Measurements from ENCODE around the gene TSPAN12. TPM values are rescaled to one million over a fixed set of nuclear protein-coding genes. Genes with fewer than 3 reads are reported as not detected.

TSPAN12 gene
- total and polyA plus RNA-seq, 2 of the 8 experiments (the other 6 are each of a cell fraction or from before 2014, with no cell fraction given) = 6.1 to 17.9 TPM

GRCh38 chr7:120843109-120843508, 14.8 kb downstream of the TSPAN12 start:
- H3K9ac ChIP-seq (replicated peaks in 1 of 4; ENCODE audit: extremely low read depth in 1 of 4, low read depth in 3 of 4, low read length in 3 of 4) = no peak overlapping the region
- peaks cover 0 to 11% (median 4%) of the 10 kb centered on the region in 4 experiments; a peak in 4 of 7 replicates for H3K4me1 ChIP-seq (replicated peaks in 1 of 4; ENCODE audit: control insufficient read depth in 3 of 4, insufficient read depth in 4 of 4, low read length in 3 of 4)
- H4K8ac ChIP-seq (ENCODE audit: extremely low read depth, insufficient read depth, low read length) = no peak overlapping the region
- no peak overlapping the region for H3K23ac ChIP-seq (ENCODE audit: insufficient read length)
- H3K18ac ChIP-seq (ENCODE audit: extremely low read depth, low read length) = no peak overlapping the region
- CTCF ChIA-PET (ENCODE audit: partially characterized antibody) = interaction anchor here (1.3 to 1.6 kb wide), 2 partner anchors 8 to 37 kb away, joined by 3 to 9 read pairs; no protein-coding TSS in a partner anchor
- H2BK20ac ChIP-seq (ENCODE audit: low read length) = no peak overlapping the region
- WGBS, 2 experiments (ENCODE audit: extremely low coverage in 1 of 2, insufficient coverage in 1 of 2, insufficient read length in 1 of 2, insufficient replicate concordance in 2 of 2, low coverage in 1 of 2, low lambda C conversion rate in 2 of 2, missing lambda C conversion rate in 1 of 2) = 95% methylated on average over 2 of the region's 2 CpGs; no CpG with 5 or more reads in 1 of the 2 experiments
- H4K5ac ChIP-seq (ENCODE audit: insufficient read length, low read depth, low read length) = no peak overlapping the region
- no peak overlapping the region for H3K27ac ChIP-seq (ENCODE audit: low read depth, low read length)
- no peak overlapping the region for H2BK12ac ChIP-seq (ENCODE audit: low read depth, low read length)
- no peak overlapping the region for H3K4me2 ChIP-seq (ENCODE audit: insufficient read depth in 1 of 2, low read depth in 2 of 2, low read length in 2 of 2)
- H3K14ac ChIP-seq (ENCODE audit: insufficient read length) = no peak overlapping the region
- H3K56ac ChIP-seq (replicated peaks; ENCODE audit: insufficient read length, low read depth, low read length) = no peak overlapping the region
- FAIRE-seq (no peak), DNase-seq (ENCODE audit: low read depth in 1 of 2, low spot score in 2 of 2) (no peak)
- H3K36me3 ChIP-seq (ENCODE audit: control insufficient read depth in 2 of 4, insufficient read depth in 4 of 4, low read length in 3 of 4) = no peaks in the 10 kb centered on the region; a peak in 1 of 8 replicates
- H3K27me3 ChIP-seq (replicated peaks in 1 of 4; ENCODE audit: control insufficient read depth in 3 of 4, extremely low read depth in 1 of 4, insufficient read depth in 3 of 4, low read length in 3 of 4) = no peaks in the 10 kb centered on the region
- H3K4me3 ChIP-seq (ENCODE audit: extremely low read depth in 1 of 4, insufficient read depth in 2 of 4, low read depth in 3 of 4, low read length in 4 of 4) = no peak overlapping the region
- no peak overlapping the region for H2BK15ac ChIP-seq (ENCODE audit: low read length)
- no peaks in the 10 kb centered on the region for H3K23me2 ChIP-seq (ENCODE audit: low read depth, low read length)
- no peaks in the 10 kb centered on the region for H3K79me2 ChIP-seq (ENCODE audit: control insufficient read depth in 1 of 2, insufficient read depth in 2 of 2, low read length in 2 of 2)
- no peaks in the 10 kb centered on the region; the same call in 1 of the 2 replicates for H3K79me1 ChIP-seq (ENCODE audit: low read depth, low read length)
- no peak overlapping the region for H2BK120ac ChIP-seq (replicated peaks; ENCODE audit: low read depth, low read length)
- H4K91ac ChIP-seq (replicated peaks; ENCODE audit: insufficient read length, low read length) = no peak overlapping the region
- H4K20me1 ChIP-seq (replicated peaks in 1 of 2; ENCODE audit: control insufficient read depth in 1 of 2, insufficient read depth in 2 of 2, low read length in 2 of 2) = no peaks in the 10 kb centered on the region
- H2AFZ ChIP-seq (ENCODE audit: low read length) = no peak overlapping the region
- POLR2A ChIA-PET (ENCODE audit: partially characterized antibody) = interaction anchor here (1.6 kb wide), 1 partner anchor 15 kb away, joined by 7 read pairs; the partner anchor contains the start of gene TSPAN12
- H3K4ac ChIP-seq (replicated peaks; ENCODE audit: insufficient read length, low read depth, low read length) = no peak overlapping the region
- H2BK5ac ChIP-seq (ENCODE audit: low read depth, low read length) = no peak overlapping the region
- no peak overlapping the region for H2AK5ac ChIP-seq (ENCODE audit: low read depth, low read length)
- 0 out of 4 replicates have a peak, but pooled peaks cover 2 to 6% of the 10 kb centered on the region in 2 experiments for H3K9me3 ChIP-seq (ENCODE audit: insufficient read depth in 2 of 2, low read depth in 1 of 2, low read length in 1 of 2)
- TF ChIP-seq ZNF274 (IDR thresholded peaks at IDR 0.05; ENCODE audit: borderline replicate concordance, extremely low read depth, low read length) = no peak
- no peak for TF ChIP-seq SRF (IDR thresholded peaks at IDR 0.05; ENCODE audit: low read depth, low read length)
- no peak for TF ChIP-seq SP2 (IDR thresholded peaks at IDR 0.05; ENCODE audit: low read length)
- TF ChIP-seq GTF2F1 (IDR thresholded peaks at IDR 0.05; ENCODE audit: borderline replicate concordance, low read depth, low read length) = no peak
- TF ChIP-seq ATF3 (IDR thresholded peaks at IDR 0.05; ENCODE audit: insufficient read depth, low read depth, low read length) = no peak
- no peak for TF ChIP-seq BCL11A (IDR thresholded peaks at IDR 0.05; ENCODE audit: low read depth in 2 of 2, low read length in 2 of 2)
- no peak for TF ChIP-seq FOSL1 (IDR thresholded peaks at IDR 0.05; ENCODE audit: insufficient read depth, low read depth, low read length)
- TF ChIP-seq SIRT6 (IDR thresholded peaks at IDR 0.05; ENCODE audit: low read length) = no peak
- TF ChIP-seq POLR2AphosphoS5 (IDR thresholded peaks at IDR 0.05; ENCODE audit: low read depth, low read length) = no peak
- no peak for TF ChIP-seq CHD2 (IDR thresholded peaks at IDR 0.05; ENCODE audit: low read length)
- TF ChIP-seq HDAC2 (IDR thresholded peaks at IDR 0.05; ENCODE audit: borderline replicate concordance in 1 of 2, low read depth in 2 of 2, low read length in 2 of 2) = no peak
- no peak for TF ChIP-seq SIX5 (IDR thresholded peaks at IDR 0.05; ENCODE audit: low read depth, low read length)

Measured in H1 (cell line).